ENCODE data around the gene BMERB1. TPM values are rescaled to one million over a fixed set of nuclear protein-coding genes. Genes with fewer than 3 reads are reported as not detected.

BMERB1 gene
- total RNA-seq, 1 donor from 2014 or later: 35.9 TPM

- no peak overlapping the region for H3K27ac Mint-ChIP-seq (ENCODE audit: unreplicated experiment)
- H3K27me3 Mint-ChIP-seq (ENCODE audit: low read depth): no peaks in the 10 kb centered on the region
- TF ChIP-seq CTCF (IDR thresholded peaks at IDR 0.05): no peak
- peaks cover 5% of the 10 kb centered on the region for H3K36me3 Mint-ChIP-seq (ENCODE audit: low read depth)
- no peaks in the 10 kb centered on the region for H3K9me3 Mint-ChIP-seq (ENCODE audit: low read depth)
- peaks cover 14% of the 10 kb centered on the region for H3K4me1 Mint-ChIP-seq (ENCODE audit: low read depth)
- H3K4me3 Mint-ChIP-seq (ENCODE audit: unreplicated experiment): no peak overlapping the region
- DNase-seq (ENCODE audit: low spot score): no peak
Observed at GRCh38 chr16:15521390-15521757, 87.0 kb downstream of the BMERB1 start.

GRCh38 chr16:15521758-15522509, 87.5 kb downstream of the BMERB1 start:
- H3K4me1 Mint-ChIP-seq (ENCODE audit: low read depth): peaks cover 14% of the 10 kb centered on the region
- no peak overlapping the region for H3K27ac Mint-ChIP-seq (ENCODE audit: unreplicated experiment)
- no peak overlapping the region for H3K4me3 Mint-ChIP-seq (ENCODE audit: unreplicated experiment)

GRCh38 chr16:15523092-15523541, 88.7 kb downstream of the BMERB1 start:
- Mint-ChIP-seq H3K4me3 (ENCODE audit: unreplicated experiment) (no peak overlapping the region), H3K36me3 (ENCODE audit: low read depth) (peaks cover 5% of the 10 kb centered on the region), H3K27ac (ENCODE audit: unreplicated experiment) (no peak overlapping the region), H3K9me3 (ENCODE audit: low read depth) (no peaks in the 10 kb centered on the region), H3K4me1 (ENCODE audit: low read depth) (peaks cover 16% of the 10 kb centered on the region), H3K27me3 (ENCODE audit: low read depth) (no peaks in the 10 kb centered on the region)
- no peak for TF ChIP-seq CTCF (IDR thresholded peaks at IDR 0.05)
- no peak for DNase-seq (ENCODE audit: low spot score)

More at GRCh38 chr16:15521758-15522509, 87.5 kb downstream of the BMERB1 start:
- DNase-seq (ENCODE audit: low spot score): no peak
- no peak for TF ChIP-seq CTCF (IDR thresholded peaks at IDR 0.05)
- no peaks in the 10 kb centered on the region for H3K9me3 Mint-ChIP-seq (ENCODE audit: low read depth)
- peaks cover 5% of the 10 kb centered on the region for H3K36me3 Mint-ChIP-seq (ENCODE audit: low read depth)
- no peaks in the 10 kb centered on the region for H3K27me3 Mint-ChIP-seq (ENCODE audit: low read depth)

GRCh38 chr16:15523939-15524338, 89.6 kb downstream of the BMERB1 start:
- no peaks in the 10 kb centered on the region for H3K27me3 Mint-ChIP-seq (ENCODE audit: low read depth)
- DNase-seq (ENCODE audit: low spot score): no peak
- no peak for TF ChIP-seq CTCF (IDR thresholded peaks at IDR 0.05)
- no peaks in the 10 kb centered on the region for H3K9me3 Mint-ChIP-seq (ENCODE audit: low read depth)
- H3K27ac Mint-ChIP-seq (ENCODE audit: unreplicated experiment): no peak overlapping the region
- no peak overlapping the region for H3K4me3 Mint-ChIP-seq (ENCODE audit: unreplicated experiment)
- H3K4me1 Mint-ChIP-seq (ENCODE audit: low read depth): peaks cover 7% of the 10 kb centered on the region
- peaks cover 3% of the 10 kb centered on the region for H3K36me3 Mint-ChIP-seq (ENCODE audit: low read depth)

GRCh38 chr16:15524966-15525365, 90.6 kb downstream of the BMERB1 start:
- TF ChIP-seq CTCF (IDR thresholded peaks at IDR 0.05): no peak
- peaks cover 3% of the 10 kb centered on the region for H3K36me3 Mint-ChIP-seq (ENCODE audit: low read depth)
- H3K4me1 Mint-ChIP-seq (ENCODE audit: low read depth): peaks cover 6% of the 10 kb centered on the region
- no peaks in the 10 kb centered on the region for H3K9me3 Mint-ChIP-seq (ENCODE audit: low read depth)
- H3K4me3 Mint-ChIP-seq (ENCODE audit: unreplicated experiment): no peak overlapping the region
- no peak for DNase-seq (ENCODE audit: low spot score)
- no peak overlapping the region for H3K27ac Mint-ChIP-seq (ENCODE audit: unreplicated experiment)
- no peaks in the 10 kb centered on the region for H3K27me3 Mint-ChIP-seq (ENCODE audit: low read depth)
